ENCODE results near the gene KAT2A. TPM values are rescaled to one million over a fixed set of nuclear protein-coding genes. Genes with fewer than 3 reads are reported as not detected.

KAT2A gene
- polyA plus RNA-seq, 3 donors: 1.9 to 68.7 (median 2.0) TPM

- no peak overlapping the region for H3K27ac Mint-ChIP-seq
Observed at GRCh38 chr17:42096360-42097111, 24.6 kb downstream of the KAT2A start.

More at GRCh38 chr17:42096360-42097111, 24.6 kb downstream of the KAT2A start:
- no peak for TF ChIP-seq CTCF (IDR thresholded peaks at IDR 0.05)
- peaks cover 13 to 24% of the 10 kb centered on the region in 2 donors for H3K27me3 ChIP-seq (ENCODE audit: control insufficient read depth in 2 of 2, insufficient read depth in 2 of 2, low read length in 2 of 2)
- H4K20me1 ChIP-seq (ENCODE audit: insufficient read depth, low read length): no peaks in the 10 kb centered on the region
- H3K79me2 ChIP-seq (ENCODE audit: insufficient read depth, low read length): no peaks in the 10 kb centered on the region
- Mint-ChIP-seq H3K4me1 (peaks cover 10% of the 10 kb centered on the region), H3K27me3 (ENCODE audit: low read depth in 3 of 3) (peaks cover 22 to 30% (median 25%) of the 10 kb centered on the region in 3 donors), H3K36me3 (no peaks in the 10 kb centered on the region), H3K9me3 (no peaks in the 10 kb centered on the region), H3K4me3 (peak overlapping the region in 1 of 2 donors; percentile 46)
- no peaks in the 10 kb centered on the region for H3K36me3 ChIP-seq (replicated peaks in 1 of 2; ENCODE audit: control insufficient read depth in 1 of 2, insufficient read depth in 2 of 2, low read length in 2 of 2)
- H3K9me3 ChIP-seq (replicated peaks in 1 of 2; ENCODE audit: control insufficient read depth in 1 of 2, insufficient read depth in 1 of 2, low read length in 2 of 2): no peaks in the 10 kb centered on the region
- H3K4me1 ChIP-seq (ENCODE audit: control insufficient read depth in 1 of 2, insufficient read depth in 2 of 2, low read length in 2 of 2): peaks cover 6 to 7% of the 10 kb centered on the region in 2 donors
- H3K9ac ChIP-seq (ENCODE audit: insufficient read depth, low read length, poor library complexity, severe bottlenecking): no peak overlapping the region
- 93% methylated on average over 2 of the region's 8 CpGs for WGBS (ENCODE audit: insufficient coverage)
- no peak overlapping the region for H3K27ac ChIP-seq (ENCODE audit: low read depth in 1 of 2, low read length in 2 of 2)
- no peak overlapping the region for H3K4me3 ChIP-seq (replicated peaks in 1 of 3; ENCODE audit: low read depth in 2 of 3, low read length in 3 of 3)
- no peak for DNase-seq
- H3K4me2 ChIP-seq (replicated peaks; ENCODE audit: extremely low read depth, low read length, poor library complexity, severe bottlenecking): no peak overlapping the region
- H2AFZ ChIP-seq (ENCODE audit: insufficient read depth, low read depth, low read length, poor library complexity, severe bottlenecking): no peak overlapping the region
- intact Hi-C loops (cut with micrococcal nuclease): no loop called here

Measured in CD14-positive monocyte (primary cell).